ENCODE data around the gene FRS3.

FRS3 gene

GRCh38 chr6:41757271-41757670, 22.4 kb downstream of the FRS3 start:
- no peak for TF ChIP-seq CTCF (conservative IDR thresholded peaks at IDR 0.05)
- H3K27ac ChIP-seq: no peak overlapping the region

- no peak for TF ChIP-seq CTCF (conservative IDR thresholded peaks at IDR 0.05)
- no peak overlapping the region for H3K27ac ChIP-seq
Measured at GRCh38 chr6:41756354-41756753, 23.3 kb downstream of the FRS3 start.

- H3K27ac ChIP-seq: no peak overlapping the region
- no peak for TF ChIP-seq CTCF (conservative IDR thresholded peaks at IDR 0.05)
Measured at GRCh38 chr6:41755895-41756294, 23.8 kb downstream of the FRS3 start.

- no peak overlapping the region for H3K27ac ChIP-seq
- TF ChIP-seq CTCF (conservative IDR thresholded peaks at IDR 0.05): no peak
Measured at GRCh38 chr6:41750374-41750773, 29.3 kb downstream of the FRS3 start.

GRCh38 chr6:41748542-41748941, 31.2 kb downstream of the FRS3 start:
- TF ChIP-seq CTCF (conservative IDR thresholded peaks at IDR 0.05): no peak
- H3K27ac ChIP-seq: no peak overlapping the region

GRCh38 chr6:41748102-41748477, 31.6 kb downstream of the FRS3 start:
- no peak overlapping the region for H3K27ac ChIP-seq
- TF ChIP-seq CTCF (conservative IDR thresholded peaks at IDR 0.05): no peak

GRCh38 chr6:41747256-41748101, 32.2 kb downstream of the FRS3 start, which contains the start of gene PGC:
TSS of gene PGC (minus strand) at chr6:41747397. CDS start at chr6:41747334, 63 bp downstream.
- TF ChIP-seq CTCF (conservative IDR thresholded peaks at IDR 0.05): no peak
- no peak within 1 kb of the TSS for H3K27ac ChIP-seq
